Spleen (tissue), 11 donors: ENCODE results near the gene EIF2S3. TPM values are rescaled to one million over a fixed set of nuclear protein-coding genes. Genes with fewer than 3 reads are reported as not detected.
A peak's percentile ranks its signal among the peaks of the same experiment; 100 is the strongest.
"Not testable (repeated sequence)": the region's sequence is repeated elsewhere in the genome, so short reads cannot be mapped to it uniquely, and the experiment has no call there.

Experiments
- DNase-seq: peaks from one replicate; pipeline ENCODE4 v3.0.0-alpha.2; 2020
- H3K27ac ChIP-seq, 8 donors: fragments of 200-600 bp; sonication (generic) in 7 of 8; 1 replicate in 4 of 8; 2 replicates in 4 of 8; pipeline versions ENCODE4 v1.5.0 to v1.8.0; 2016 to 2021; ENCODE audit warnings: inconsistent platforms in 4 of 8, mild to moderate bottlenecking in 4 of 8, moderate library complexity in 1 of 8
- H3K27me3 ChIP-seq, 7 donors: fragments of 200-600 bp; sonication (generic) in 6 of 7; replicated peaks in 1 of 7; 1 replicate in 4 of 7; 2 replicates in 3 of 7; pipeline versions ENCODE4 v1.5.0 to v1.8.0; 2016 to 2021; ENCODE audit warnings: inconsistent platforms in 3 of 7, mild to moderate bottlenecking in 1 of 7
- H3K36me3 ChIP-seq, 6 donors: fragments of 200-600 bp; sonication (generic) in 5 of 6; 1 replicate in 4 of 6; 2 replicates in 2 of 6; pipeline versions ENCODE4 v1.5.0 to v1.8.0; 2016 to 2021; ENCODE audit warnings: inconsistent platforms in 2 of 6
- H3K4me1 ChIP-seq, 6 donors: fragments of 200-600 bp; sonication (generic) in 5 of 6; 1 replicate in 3 of 6; 2 replicates in 3 of 6; pipeline versions ENCODE4 v1.5.0 to v1.8.0; 2016 to 2021; ENCODE audit warnings: inconsistent platforms in 3 of 6
- H3K4me3 ChIP-seq, 8 donors: fragments of 200-600 bp; sonication (generic) in 7 of 8; 1 replicate in 4 of 8; 2 replicates in 4 of 8; pipeline versions ENCODE4 v1.5.0 to v1.8.0; 2016 to 2021; ENCODE audit warnings: inconsistent platforms in 4 of 8, mild to moderate bottlenecking in 4 of 8, moderate library complexity in 2 of 8
- H3K9me3 ChIP-seq, 8 donors: fragments of 200-600 bp; sonication (generic) in 7 of 8; 1 replicate in 4 of 8; 2 replicates in 4 of 8; pipeline versions ENCODE4 v1.5.0 to v1.8.0; 2016 to 2021; ENCODE audit warnings: inconsistent platforms in 4 of 8
- CTCF ChIP-seq, 11 experiments: fragments of 200-600 bp in 7 of 11; fragments of 450-650 bp in 4 of 11; sonication (generic) in 4 of 11; IDR thresholded peaks in 8 of 11; conservative IDR thresholded peaks in 3 of 11; 1 replicate in 7 of 11; 2 replicates in 4 of 11; pipeline versions ENCODE4 v1.4.0 to v1.8.0; 2016 to 2021; ENCODE audit warnings: antibody characterized with exemption in 11 of 11, inconsistent platforms in 4 of 11, mild to moderate bottlenecking in 1 of 11
- POLR2A ChIP-seq, 3 donors: fragments of 450-650 bp; IDR thresholded peaks; one replicate each; pipeline ENCODE4 v1.5.1; 2017; ENCODE audit warnings: antibody characterized with exemption in 3 of 3, mild to moderate bottlenecking in 1 of 3
- POLR2AphosphoS5 ChIP-seq, 3 donors: sonication (generic); formaldehyde crosslinking; IDR thresholded peaks; one replicate each; pipeline ENCODE4 v1.5.1; 2017; ENCODE audit warnings: antibody characterized with exemption in 3 of 3
- WGBS, 5 donors: extraction: QIAGEN DNeasy Blood & Tissue Kit in 3 of 5; methylation state at CpG; one replicate each; pipeline versions ENCODE4 v1.1.5 to v1.1.7; 2013 to 2018; 5-methylcytosine and 5-hydroxymethylcytosine counted together
- intact Hi-C: fragments of 100-400 bp; cut with DNase I; formaldehyde crosslinking; loops from one replicate; pipeline ENCODE4 v1.15.0; 2023; ENCODE audit warnings: low total_unique reads
- polyA plus RNA-seq, 3 donors: library from polyadenylated mRNA; stranded (reverse); fragments of 200-250 nt; gene quantifications; one replicate each; pipeline ENCODE4 v1.2.1, GENCODE V29; 2013
- total RNA-seq, 7 donors: library from RNA; depleted of rRNA in 3 of 7; stranded (reverse); fragments of >200 nt in 3 of 7; fragmentation: NEBNext Ultra II Directional in 4 of 7; extraction: Animal tissue kit (Norgen Biotek cat#: 25700) in 4 of 7; gene quantifications; one replicate each; pipeline versions ENCODE4 v1.1.0 to v1.2.1, GENCODE V29; 2016 to 2021
- donor health status: healthy with polysubstance abuse.
- donor health status: DM: no; HTN: no; CAD: no; lungs with moderate emphysema.
- donor health status: DM: no; HTN: no; CAD: no.
- donor health status: Bipolar disorder and iron deficiency.
- donor health status: healthy.
- donor health status: DM: no; HTN: no; CAD: no.
- donor health status: DM: yes; HTN: yes; CAD: no.

Gene EIF2S3
- total and polyA plus RNA-seq, 10 donors, result 67.6 to 207 (median 133) TPM

GRCh38 chrX:24055043-24055356, 244 bp downstream of the EIF2S3 start:
- DNase-seq, result no peak
- TF ChIP-seq POLR2AphosphoS5 (IDR thresholded peaks at IDR 0.05), result no peak
- no peak for TF ChIP-seq CTCF (IDR thresholded peaks at IDR 0.05 in 8 of 11, conservative IDR thresholded peaks at IDR 0.05 in 3 of 11)
- no peak for TF ChIP-seq POLR2A (IDR thresholded peaks at IDR 0.05)
- H3K4me3 ChIP-seq, result peak overlapping the region in 4 of 8 donors; percentile 65 to 91 (median 72)
- H3K4me1 ChIP-seq, result peaks cover 0 to 11% (median 0%) of the 10 kb centered on the region in 6 donors
- intact Hi-C loops, result loop anchor here (10.0 kb wide), 1 partner anchor 90 kb away; the partner anchor contains the start of gene ZFX
- H3K27me3 ChIP-seq, result peaks cover 0 to under 1% (median 0%) of the 10 kb centered on the region in 7 donors
- H3K27ac ChIP-seq, result peak overlapping the region; percentile 81 to 92 (median 90)
- 0 to 1% (median 0%) methylated on average over 3 to 14 of the region's 14 CpGs for WGBS, 5 donors
- peaks cover 0 to 36% (median 5%) of the 10 kb centered on the region in 6 donors for H3K36me3 ChIP-seq
- H3K9me3 ChIP-seq, result no peaks in the 10 kb centered on the region

GRCh38 chrX:24063488-24063887, 8.7 kb downstream of the EIF2S3 start:
- H3K4me1 ChIP-seq, result no peaks in the 10 kb centered on the region
- H3K27ac ChIP-seq, result no peak overlapping the region
- H3K4me3 ChIP-seq, result no peak overlapping the region
- no peaks in the 10 kb centered on the region for H3K27me3 ChIP-seq
- 96 to 98% (median 97%) methylated on average over 5 to 6 of the region's 6 CpGs for WGBS, 5 donors
- no peak for DNase-seq
- no peaks in the 10 kb centered on the region for H3K9me3 ChIP-seq
- intact Hi-C loops, result no loop called here
- TF ChIP-seq POLR2A (IDR thresholded peaks at IDR 0.05) (no peak), POLR2AphosphoS5 (IDR thresholded peaks at IDR 0.05) (no peak), CTCF (IDR thresholded peaks at IDR 0.05 in 8 of 11, conservative IDR thresholded peaks at IDR 0.05 in 3 of 11) (no peak)
- H3K36me3 ChIP-seq, result peaks cover 0 to 100% (median 23%) of the 10 kb centered on the region in 6 donors

GRCh38 chrX:24069877-24070276, 15.1 kb downstream of the EIF2S3 start:
- H3K27ac ChIP-seq, result no peak overlapping the region
- intact Hi-C loops, result no loop called here
- 93 to 97% (median 96%) methylated on average over 9 of the region's 9 CpGs for WGBS, 5 donors
- peaks cover 0 to 97% (median 20%) of the 10 kb centered on the region in 6 donors for H3K36me3 ChIP-seq
- H3K4me1 ChIP-seq, result no peaks in the 10 kb centered on the region
- no peaks in the 10 kb centered on the region for H3K9me3 ChIP-seq
- DNase-seq, result no peak
- no peaks in the 10 kb centered on the region for H3K27me3 ChIP-seq
- H3K4me3 ChIP-seq, result no peak overlapping the region
- TF ChIP-seq POLR2A (IDR thresholded peaks at IDR 0.05) (no peak), CTCF (IDR thresholded peaks at IDR 0.05 in 8 of 11, conservative IDR thresholded peaks at IDR 0.05 in 3 of 11) (no peak), POLR2AphosphoS5 (IDR thresholded peaks at IDR 0.05) (no peak)

GRCh38 chrX:24079411-24079810, 24.7 kb downstream of the EIF2S3 start:
- H3K4me1 ChIP-seq, result no peaks in the 10 kb centered on the region
- H3K9me3 ChIP-seq, result no peaks in the 10 kb centered on the region
- no peak overlapping the region for H3K27ac ChIP-seq
- 71 to 88% (median 84%) methylated on average over 5 of the region's 5 CpGs for WGBS, 5 donors
- H3K27me3 ChIP-seq, result no peaks in the 10 kb centered on the region
- DNase-seq, result no peak
- TF ChIP-seq POLR2AphosphoS5 (IDR thresholded peaks at IDR 0.05) (no peak), POLR2A (IDR thresholded peaks at IDR 0.05) (no peak), CTCF (IDR thresholded peaks at IDR 0.05 in 8 of 11, conservative IDR thresholded peaks at IDR 0.05 in 3 of 11) (no peak)
- H3K4me3 ChIP-seq, result no peak overlapping the region
- intact Hi-C loops, result no loop called here
- H3K36me3 ChIP-seq, result peaks cover 0 to 41% (median 4%) of the 10 kb centered on the region in 6 donors

- 59 to 74% (median 63%) methylated on average over 8 of the region's 8 CpGs for WGBS, 5 donors
- peaks cover 0 to 32% (median 4%) of the 10 kb centered on the region in 6 donors for H3K36me3 ChIP-seq
- not testable (repeated sequence) for H3K4me3 ChIP-seq, H3K27ac ChIP-seq, DNase-seq, H3K4me1 ChIP-seq, H3K9me3 ChIP-seq, H3K27me3 ChIP-seq
- intact Hi-C loops, result loop anchor here (10.0 kb wide), 1 partner anchor 165 kb away; no protein-coding TSS in a partner anchor
Observed at GRCh38 chrX:24080245-24080644, 25.5 kb downstream of the EIF2S3 start.
